AG10803 (cell line): ENCODE measurements around the gene TYMP.

Experiments
- DNase-seq: peaks from one replicate; pipeline ENCODE4 v3.0.0; 2010; ENCODE audit warnings: low read depth
- H3K4me3 ChIP-seq: 2 replicates; pipeline ENCODE4 v1.5.1; 2011; ENCODE audit warnings: mild to moderate bottlenecking, low read length, control low read depth
- TF ChIP-seq, protein P1 (sequence below): conservative IDR thresholded peaks from 2 replicates; pipeline ENCODE4 v1.5.1; 2011; ENCODE audit warnings: mild to moderate bottlenecking, low read length, control low read depth, inconsistent platforms

TYMP gene

DNA sequence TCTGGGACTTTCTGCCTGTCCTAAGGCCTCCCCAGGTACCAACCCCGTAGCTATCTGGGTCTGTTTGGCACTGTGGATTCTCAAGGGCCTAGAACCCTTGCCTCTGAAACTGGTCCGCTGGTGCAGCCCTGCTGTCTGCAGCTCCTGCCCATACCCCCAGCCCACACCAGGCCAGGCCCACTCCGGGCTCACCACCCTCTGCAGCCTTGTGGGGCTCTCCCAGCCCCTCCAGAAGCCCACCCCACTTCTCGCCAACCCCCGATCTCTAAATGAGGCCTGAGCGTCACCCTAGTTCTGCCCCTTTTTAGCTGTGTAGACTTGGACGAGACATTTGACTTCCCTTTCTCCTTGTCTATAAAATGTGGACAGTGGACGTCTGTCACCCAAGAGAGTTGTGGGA, 20.6 kb upstream of the TYMP start:
- DNase-seq, result no peak
- TF ChIP-seq, protein P1, sequence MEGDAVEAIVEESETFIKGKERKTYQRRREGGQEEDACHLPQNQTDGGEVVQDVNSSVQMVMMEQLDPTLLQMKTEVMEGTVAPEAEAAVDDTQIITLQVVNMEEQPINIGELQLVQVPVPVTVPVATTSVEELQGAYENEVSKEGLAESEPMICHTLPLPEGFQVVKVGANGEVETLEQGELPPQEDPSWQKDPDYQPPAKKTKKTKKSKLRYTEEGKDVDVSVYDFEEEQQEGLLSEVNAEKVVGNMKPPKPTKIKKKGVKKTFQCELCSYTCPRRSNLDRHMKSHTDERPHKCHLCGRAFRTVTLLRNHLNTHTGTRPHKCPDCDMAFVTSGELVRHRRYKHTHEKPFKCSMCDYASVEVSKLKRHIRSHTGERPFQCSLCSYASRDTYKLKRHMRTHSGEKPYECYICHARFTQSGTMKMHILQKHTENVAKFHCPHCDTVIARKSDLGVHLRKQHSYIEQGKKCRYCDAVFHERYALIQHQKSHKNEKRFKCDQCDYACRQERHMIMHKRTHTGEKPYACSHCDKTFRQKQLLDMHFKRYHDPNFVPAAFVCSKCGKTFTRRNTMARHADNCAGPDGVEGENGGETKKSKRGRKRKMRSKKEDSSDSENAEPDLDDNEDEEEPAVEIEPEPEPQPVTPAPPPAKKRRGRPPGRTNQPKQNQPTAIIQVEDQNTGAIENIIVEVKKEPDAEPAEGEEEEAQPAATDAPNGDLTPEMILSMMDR, result no peak
- no peak overlapping the region for H3K4me3 ChIP-seq

DNA sequence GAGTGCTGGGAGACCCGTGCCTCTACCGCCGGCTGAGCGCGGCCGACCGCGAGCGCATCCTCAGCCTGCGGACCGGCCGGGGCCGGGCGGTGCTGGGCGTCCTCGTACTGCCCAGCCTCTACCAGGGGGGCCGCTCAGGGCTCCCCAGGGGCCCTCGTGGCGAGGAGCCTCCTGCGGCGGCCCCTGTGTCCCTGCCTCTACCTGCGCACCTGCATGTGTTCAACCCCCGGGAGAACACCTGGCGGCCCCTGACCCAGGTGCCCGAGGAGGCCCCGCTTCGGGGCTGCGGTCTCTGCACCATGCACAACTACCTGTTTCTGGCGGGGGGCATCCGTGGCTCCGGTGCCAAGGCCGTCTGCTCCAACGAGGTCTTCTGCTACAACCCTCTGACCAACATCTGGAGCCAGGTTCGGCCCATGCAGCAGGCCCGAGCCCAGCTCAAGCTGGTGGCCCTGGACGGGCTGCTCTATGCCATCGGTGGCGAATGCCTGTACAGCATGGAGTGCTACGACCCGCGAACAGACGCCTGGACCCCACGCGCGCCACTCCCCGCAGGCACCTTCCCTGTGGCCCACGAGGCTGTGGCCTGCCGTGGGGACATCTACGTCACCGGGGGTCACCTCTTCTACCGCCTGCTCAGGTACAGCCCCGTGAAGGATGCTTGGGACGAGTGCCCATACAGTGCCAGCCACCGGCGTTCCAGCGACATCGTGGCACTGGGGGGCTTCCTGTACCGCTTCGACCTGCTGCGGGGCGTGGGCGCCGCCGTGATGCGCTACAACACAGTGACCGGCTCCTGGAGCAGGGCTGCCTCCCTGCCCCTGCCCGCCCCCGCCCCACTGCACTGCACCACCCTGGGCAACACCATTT, 19.3 kb upstream of the TYMP start:
- TF ChIP-seq, protein P1, result no peak
- DNase-seq, result no peak
- H3K4me3 ChIP-seq, result no peak overlapping the region

DNA sequence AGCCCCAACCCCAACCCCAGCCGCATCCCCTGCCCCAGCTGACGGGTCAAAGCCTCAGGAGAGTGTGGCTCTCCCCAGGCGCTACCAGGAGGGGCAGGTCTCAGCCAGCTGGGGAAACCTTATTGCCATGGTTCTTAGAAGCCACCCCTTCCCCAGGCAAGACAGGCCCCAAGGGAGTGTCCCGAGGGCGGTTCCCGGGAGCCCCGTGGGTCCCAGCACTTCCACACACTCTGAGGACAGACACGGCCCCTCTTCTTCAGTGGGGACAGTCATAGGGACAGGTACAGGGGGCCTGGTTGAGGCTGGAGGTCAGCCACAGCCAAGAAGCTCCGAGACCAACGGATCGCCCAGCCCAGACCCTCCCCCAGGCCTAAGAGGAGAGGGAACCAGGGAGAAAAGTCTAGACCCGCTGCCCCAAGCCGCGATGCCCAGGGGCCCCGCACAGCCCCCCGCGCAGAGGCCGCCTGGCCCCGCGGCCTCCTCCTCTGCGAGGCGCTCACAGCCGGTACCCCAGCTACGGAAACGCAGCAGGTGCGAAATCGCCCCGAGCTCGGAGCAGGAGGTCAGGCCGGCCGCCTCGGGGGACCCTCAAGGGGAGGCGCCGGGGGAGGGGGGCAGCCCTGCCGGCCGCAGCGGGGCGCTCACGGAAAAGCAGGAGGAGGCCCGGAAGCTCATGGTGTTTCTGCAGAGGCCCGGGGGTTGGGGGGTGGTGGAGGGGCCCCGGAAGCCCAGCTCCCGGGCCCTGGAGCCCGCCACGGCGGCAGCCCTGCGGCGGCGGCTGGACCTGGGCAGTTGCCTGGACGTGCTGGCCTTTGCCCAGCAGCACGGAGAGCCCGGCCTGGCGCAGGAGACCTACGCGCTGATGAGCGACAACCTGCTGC, 18.5 kb upstream of the TYMP start:
- DNase-seq, result no peak
- TF ChIP-seq, protein P1, result no peak
- no peak overlapping the region for H3K4me3 ChIP-seq

DNA sequence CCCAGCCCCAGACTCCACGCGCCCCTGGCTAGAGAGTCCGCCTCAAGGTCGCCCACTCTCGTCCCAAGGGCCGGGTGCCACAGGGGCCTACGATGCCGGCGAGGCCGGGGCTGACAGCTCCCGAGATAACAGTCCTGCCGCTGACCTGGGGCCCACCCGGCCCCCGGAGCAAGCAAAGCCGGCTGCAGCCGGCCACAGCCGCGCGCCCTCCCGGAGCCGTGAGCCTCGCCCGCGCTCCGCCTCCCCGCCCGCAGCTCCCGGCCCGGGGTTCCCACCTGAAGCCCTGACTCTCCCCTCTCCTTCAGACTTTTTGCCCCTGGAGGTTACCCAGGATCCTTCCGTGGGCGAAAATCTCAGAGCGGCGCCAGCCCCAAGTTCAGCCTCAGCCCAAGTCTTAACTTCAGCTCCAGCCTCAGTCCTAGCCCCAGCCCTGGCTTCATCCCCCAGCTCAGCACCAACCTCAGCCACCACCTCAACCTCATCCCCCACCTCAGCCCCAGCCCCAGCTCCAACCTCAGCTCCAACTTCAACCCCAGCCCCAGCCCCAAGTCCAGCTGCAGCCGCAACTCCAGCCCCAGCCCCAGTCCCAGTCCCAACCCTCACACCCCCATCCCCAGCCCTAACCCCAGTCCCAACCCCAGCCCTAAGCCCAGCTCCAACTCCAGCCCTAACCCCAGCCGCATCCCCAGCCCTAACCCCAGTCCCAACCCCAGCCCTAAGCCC, 17.6 kb upstream of the TYMP start:
- no peak overlapping the region for H3K4me3 ChIP-seq
- TF ChIP-seq, protein P1, result no peak
- no peak for DNase-seq

DNA sequence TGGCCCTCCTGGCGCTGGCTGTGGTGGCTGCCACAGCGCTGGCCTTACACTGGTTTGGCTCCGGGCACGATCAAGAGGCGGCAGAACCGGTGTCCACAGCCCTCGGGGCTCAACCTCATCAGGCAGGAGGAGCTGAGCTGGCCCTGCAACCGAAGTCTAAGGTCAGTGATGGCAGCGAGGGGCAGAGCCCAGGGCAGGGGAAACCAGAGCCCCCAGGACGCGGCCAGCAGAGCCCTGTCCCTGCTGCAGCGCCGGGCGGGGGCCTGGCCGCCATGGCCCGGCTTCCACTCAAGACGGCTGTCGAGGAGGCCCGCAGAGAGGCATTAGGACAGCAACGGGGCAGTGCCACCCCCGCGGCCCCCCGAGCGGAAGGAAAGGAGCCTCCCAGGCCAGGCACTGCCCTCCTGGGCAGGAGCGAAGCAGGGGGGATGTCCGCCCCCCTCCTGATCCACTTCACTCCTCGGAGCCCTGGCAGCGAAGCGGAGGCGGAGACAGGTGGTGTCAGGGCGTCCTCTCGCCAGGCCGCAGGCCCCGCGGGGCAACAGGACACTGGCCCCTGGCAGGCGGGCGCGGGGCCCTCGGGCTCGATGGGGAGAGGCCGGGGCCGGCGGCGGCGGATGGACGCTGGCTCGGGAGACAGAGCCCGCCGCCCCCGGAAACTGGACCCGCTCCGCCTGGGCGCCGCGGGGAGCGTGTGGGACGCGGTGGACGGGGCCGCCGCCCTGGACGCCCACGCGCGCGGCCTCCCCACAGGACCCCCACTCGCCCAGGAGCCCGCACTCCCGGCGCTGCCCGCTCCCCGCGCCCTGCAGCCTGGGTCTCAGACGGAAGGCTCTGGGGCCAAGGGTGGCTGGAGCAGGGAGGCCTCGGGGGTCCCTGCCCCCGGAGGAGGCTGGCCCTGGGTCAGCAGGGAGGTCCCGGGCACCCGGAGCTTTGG, 16.8 kb upstream of the TYMP start:
- no peak for DNase-seq
- H3K4me3 ChIP-seq, result no peak overlapping the region
- TF ChIP-seq, protein P1, result no peak
